Measurements from ENCODE around the gene TAS2R40.

DNA sequence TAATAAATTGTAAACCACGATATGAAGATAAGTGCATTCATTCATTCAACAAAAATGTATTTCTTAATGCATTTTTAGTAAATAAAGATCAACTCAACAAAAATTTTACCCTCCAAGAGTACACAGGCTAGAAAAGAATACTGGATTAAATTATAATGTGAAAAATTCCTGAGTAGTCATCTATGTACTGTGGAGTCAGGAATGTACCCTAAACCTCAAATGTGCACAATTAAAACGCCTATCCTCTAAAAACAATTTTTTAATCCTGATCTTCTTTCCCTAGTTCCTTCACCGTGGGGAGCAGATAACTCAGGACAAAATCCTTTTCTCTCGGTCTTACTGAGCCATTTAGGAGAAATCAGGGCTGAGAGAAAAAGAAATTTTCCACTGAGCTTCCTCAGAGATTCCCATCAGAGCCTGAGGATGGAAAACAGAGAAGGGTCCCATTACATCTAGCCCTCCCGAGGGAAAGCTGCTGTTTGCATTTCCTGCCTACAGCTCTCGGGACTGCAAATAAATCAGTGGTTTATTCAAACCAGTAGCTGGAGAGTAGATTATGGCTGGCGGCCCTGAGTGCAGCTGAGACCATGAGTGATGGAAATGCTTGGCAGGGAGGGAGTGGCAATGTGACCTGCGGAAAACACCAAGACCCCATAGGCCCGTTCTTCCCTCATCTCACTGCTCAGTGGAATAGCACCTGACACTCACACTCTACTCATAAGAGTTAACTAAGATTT lies 7.4 kb downstream of the TAS2R40 start:
- TF ChIP-seq, protein P1, sequence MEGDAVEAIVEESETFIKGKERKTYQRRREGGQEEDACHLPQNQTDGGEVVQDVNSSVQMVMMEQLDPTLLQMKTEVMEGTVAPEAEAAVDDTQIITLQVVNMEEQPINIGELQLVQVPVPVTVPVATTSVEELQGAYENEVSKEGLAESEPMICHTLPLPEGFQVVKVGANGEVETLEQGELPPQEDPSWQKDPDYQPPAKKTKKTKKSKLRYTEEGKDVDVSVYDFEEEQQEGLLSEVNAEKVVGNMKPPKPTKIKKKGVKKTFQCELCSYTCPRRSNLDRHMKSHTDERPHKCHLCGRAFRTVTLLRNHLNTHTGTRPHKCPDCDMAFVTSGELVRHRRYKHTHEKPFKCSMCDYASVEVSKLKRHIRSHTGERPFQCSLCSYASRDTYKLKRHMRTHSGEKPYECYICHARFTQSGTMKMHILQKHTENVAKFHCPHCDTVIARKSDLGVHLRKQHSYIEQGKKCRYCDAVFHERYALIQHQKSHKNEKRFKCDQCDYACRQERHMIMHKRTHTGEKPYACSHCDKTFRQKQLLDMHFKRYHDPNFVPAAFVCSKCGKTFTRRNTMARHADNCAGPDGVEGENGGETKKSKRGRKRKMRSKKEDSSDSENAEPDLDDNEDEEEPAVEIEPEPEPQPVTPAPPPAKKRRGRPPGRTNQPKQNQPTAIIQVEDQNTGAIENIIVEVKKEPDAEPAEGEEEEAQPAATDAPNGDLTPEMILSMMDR (IDR thresholded peaks at IDR 0.05): no peak
- TF ChIP-seq POLR2A (IDR thresholded peaks at IDR 0.05) (no peak), EP300 (IDR thresholded peaks at IDR 0.05) (no peak)

All from tibial nerve (tissue), 4 donors.